GM23338 (cell line): ENCODE data around the gene HTR2B. TPM values are rescaled to one million over a fixed set of nuclear protein-coding genes. Genes with fewer than 3 reads are reported as not detected.

ENCODE experiments used
- ATAC-seq: fragments of 200-7000 bp; cut with Tn5 transposase; 3 replicates; pipeline ENCODE4 v1.9.1; 2020
- DNase-seq: peaks from one replicate; pipeline ENCODE4 v3.0.0-alpha.2; 2015; ENCODE audit warnings: low spot score
- H2AFZ ChIP-seq: fragments of 200-600 bp; sonication (generic); 2 replicates; pipeline ENCODE4 v1.8.0; 2016; ENCODE audit warnings: antibody characterized with exemption, mild to moderate bottlenecking, moderate library complexity
- H3F3A ChIP-seq: fragments of 200-600 bp; sonication (generic); replicated peaks from 2 replicates; pipeline ENCODE4 v1.8.0; 2017; ENCODE audit warnings: antibody characterized with exemption, mixed run types, low read depth
- H3K27ac ChIP-seq: fragments of 200-600 bp; sonication (generic); 2 replicates; pipeline ENCODE4 v1.6.1; 2016; ENCODE audit warnings: low read depth
- H3K27me3 ChIP-seq: fragments of 200-600 bp; sonication (generic); 2 replicates; pipeline ENCODE4 v1.8.0; 2016; ENCODE audit warnings: mild to moderate bottlenecking, mixed run types, moderate library complexity; ENCODE audit not compliant: insufficient read depth
- H3K36me3 ChIP-seq: fragments of 200-600 bp; sonication (generic); 2 replicates; pipeline ENCODE4 v1.8.0; 2016; ENCODE audit warnings: mild to moderate bottlenecking; ENCODE audit not compliant: insufficient read depth
- H3K4me1 ChIP-seq: fragments of 200-600 bp; sonication (generic); 2 replicates; pipeline ENCODE4 v1.8.0; 2016; ENCODE audit warnings: mild to moderate bottlenecking, moderate library complexity; ENCODE audit not compliant: insufficient read depth
- H3K4me2 ChIP-seq: fragments of 200-600 bp; sonication (generic); 2 replicates; pipeline ENCODE4 v1.7.1; 2017; ENCODE audit warnings: mixed run types
- H3K4me3 ChIP-seq: fragments of 200-600 bp; sonication (generic); 2 replicates; pipeline ENCODE4 v1.6.1; 2016; ENCODE audit warnings: mixed run types
- H3K79me2 ChIP-seq: fragments of 200-600 bp; sonication (generic); replicated peaks from 2 replicates; pipeline ENCODE4 v1.8.0; 2017; ENCODE audit warnings: mild to moderate bottlenecking; ENCODE audit not compliant: insufficient read depth
- H3K9me2 ChIP-seq: fragments of 200-600 bp; sonication (generic); 2 replicates; pipeline ENCODE4 v1.8.0; 2017; ENCODE audit not compliant: insufficient read depth
- H4K20me1 ChIP-seq: fragments of 200-600 bp; sonication (generic); replicated peaks from 2 replicates; pipeline ENCODE4 v1.8.0; 2017; ENCODE audit warnings: mild to moderate bottlenecking; ENCODE audit not compliant: insufficient read depth
- H3K27ac Mint-ChIP-seq: 2 replicates; pipeline ENCODE4 v1.8.0; 2020; ENCODE audit warnings: inconsistent platforms, mild to moderate bottlenecking, moderate library complexity, mixed read lengths
- H3K27me3 Mint-ChIP-seq: 3 replicates; pipeline ENCODE4 v1.8.0; 2022; ENCODE audit warnings: low read depth, mild to moderate bottlenecking, moderate library complexity, mixed read lengths, inconsistent platforms; ENCODE audit not compliant: insufficient read depth, poor library complexity
- H3K36me3 Mint-ChIP-seq: 3 replicates; pipeline ENCODE4 v1.8.0; 2021; ENCODE audit warnings: low read depth, mild to moderate bottlenecking, inconsistent platforms, moderate library complexity, mixed read lengths
- H3K4me1 Mint-ChIP-seq: 3 replicates; pipeline ENCODE4 v1.8.0; 2020; ENCODE audit warnings: mild to moderate bottlenecking, inconsistent platforms, mixed read lengths
- H3K4me3 Mint-ChIP-seq: 3 replicates; pipeline ENCODE4 v1.8.0; 2021; ENCODE audit warnings: moderate library complexity, mild to moderate bottlenecking, inconsistent platforms, mixed read lengths
- H3K9me3 Mint-ChIP-seq: 3 replicates; pipeline ENCODE4 v1.8.0; 2020; ENCODE audit warnings: moderate library complexity, mild to moderate bottlenecking, inconsistent platforms, mixed read lengths
- CTCF ChIP-seq, 2 experiments: fragments of 200-600 bp in 1 of 2; sonication (generic) in 1 of 2; conservative IDR thresholded peaks; 2 replicates each; pipeline versions ENCODE4 v1.5.1 to v1.6.1; 2016 to 2017; ENCODE audit warnings: antibody characterized with exemption in 2 of 2, low read depth in 2 of 2, mild to moderate bottlenecking in 2 of 2, moderate library complexity in 1 of 2
- ETS1 ChIP-seq: IDR thresholded peaks from 2 replicates; pipeline ENCODE4 v1.6.1; 2016; ENCODE audit warnings: antibody characterized with exemption
- EZH2 ChIP-seq: fragments of 200-600 bp; sonication (generic); IDR thresholded peaks from one replicate; pipeline ENCODE4 v1.8.0; 2017; ENCODE audit warnings: antibody characterized with exemption, mild to moderate bottlenecking, low read depth; ENCODE audit not compliant: unreplicated experiment
- JUNB ChIP-seq: IDR thresholded peaks from one replicate; pipeline ENCODE4 v1.6.1; 2016; ENCODE audit warnings: antibody characterized with exemption; ENCODE audit not compliant: unreplicated experiment
- NANOG ChIP-seq: IDR thresholded peaks from 2 replicates; pipeline ENCODE4 v1.6.1; 2016; ENCODE audit warnings: antibody characterized with exemption, borderline replicate concordance
- STAT1 ChIP-seq: IDR thresholded peaks from one replicate; pipeline ENCODE4 v1.6.1; 2016; ENCODE audit warnings: antibody characterized with exemption; ENCODE audit not compliant: unreplicated experiment
- ZNF114 ChIP-seq: fragments of 250-450 bp; sonication (Bioruptor Pico); IDR thresholded peaks from 2 replicates; pipeline ENCODE4 v1.5.0; 2020; ENCODE audit warnings: mild to moderate bottlenecking, moderate library complexity
- ZNF331 ChIP-seq: fragments of 250-450 bp; sonication (Bioruptor Pico); IDR thresholded peaks from 2 replicates; pipeline ENCODE4 v1.5.0; 2020; ENCODE audit warnings: low read depth, mild to moderate bottlenecking, moderate library complexity
- ZNF462 ChIP-seq: fragments of 250-450 bp; sonication (Bioruptor Pico); IDR thresholded peaks from 2 replicates; pipeline ENCODE4 v1.5.0; 2020; ENCODE audit warnings: mild to moderate bottlenecking, moderate library complexity
- polyA plus RNA-seq: library from polyadenylated mRNA; unstranded; fragments of >200 nt; fragmentation: Nextera tagmentation; extraction: Ambion mirVana; gene quantifications from 2 replicates; pipeline ENCODE4 v1.2.1, GENCODE V29; 2016
- total RNA-seq: library from RNA; depleted of rRNA; stranded (reverse); fragments of >200 nt; shearing (Covaris generic); gene quantifications from 2 replicates; pipeline ENCODE4 v1.2.3, GENCODE V29; 2014

Gene HTR2B
- total and polyA plus RNA-seq, 2 experiments from 2014 or later = 0.16 TPM; not detected in 1

- Mint-ChIP-seq H3K27me3 (peaks cover 3% of the 10 kb centered on the region), H3K36me3 (peaks cover 73% of the 10 kb centered on the region), H3K9me3 (peaks cover 36% of the 10 kb centered on the region), H3K4me3 (no peak overlapping the region), H3K4me1 (peaks cover 4% of the 10 kb centered on the region; the same call in 2 of the 3 replicates), H3K27ac (no peak overlapping the region; the same call in 1 of the 2 replicates)
- Histone ChIP-seq H3K27me3 (no peaks in the 10 kb centered on the region), H3K27ac (no peak overlapping the region), H3K4me1 (peaks cover 5% of the 10 kb centered on the region), H3F3A (no peaks in the 10 kb centered on the region), H3K36me3 (peaks cover 29% of the 10 kb centered on the region), H3K79me2 (peaks cover 15% of the 10 kb centered on the region), H3K9me2 (no peaks in the 10 kb centered on the region), H3K4me3 (no peak overlapping the region), H3K4me2 (no peak overlapping the region), H2AFZ (no peak overlapping the region), H4K20me1 (0 out of 2 replicates have a peak, but pooled peaks cover 6% of the 10 kb centered on the region)
- ATAC-seq (no peak), DNase-seq (peak; percentile 83)
- TF ChIP-seq NANOG (no peak), CTCF (conservative IDR thresholded peaks at IDR 0.05; ENCODE audit: low read depth in 2 of 2) (peak; percentile 44 to 46)
Observed at GRCh38 chr2:231099918-231100317, 24.9 kb downstream of the HTR2B start.

GRCh38 chr2:231094736-231095346, 30.0 kb downstream of the HTR2B start:
- Histone ChIP-seq H3K27me3 (no peaks in the 10 kb centered on the region), H3K27ac (no peak overlapping the region), H3K79me2 (peaks cover 19% of the 10 kb centered on the region; the same call in 1 of the 2 replicates), H3K4me2 (no peak overlapping the region), H3K4me1 (peaks cover 5% of the 10 kb centered on the region), H3K4me3 (no peak overlapping the region), H3K36me3 (peaks cover 19% of the 10 kb centered on the region), H3F3A (no peaks in the 10 kb centered on the region), H3K9me2 (no peaks in the 10 kb centered on the region), H4K20me1 (peaks cover 8% of the 10 kb centered on the region), H2AFZ (no peak overlapping the region)
- peaks cover 6% of the 10 kb centered on the region; the same call in 2 of the 3 replicates for H3K4me1 Mint-ChIP-seq
- H3K27me3 Mint-ChIP-seq = no peaks in the 10 kb centered on the region
- H3K27ac Mint-ChIP-seq = no peak overlapping the region
- ATAC-seq (no peak), DNase-seq (no peak)
- H3K4me3 Mint-ChIP-seq = no peak overlapping the region
- H3K36me3 Mint-ChIP-seq = peaks cover 92% of the 10 kb centered on the region
- peaks cover 29% of the 10 kb centered on the region for H3K9me3 Mint-ChIP-seq
- TF ChIP-seq EZH2 (no peak), STAT1 (no peak), CTCF (conservative IDR thresholded peaks at IDR 0.05; ENCODE audit: low read depth in 2 of 2) (no peak), NANOG (no peak), ZNF331 (CRISPR knock-in tag) (no peak), ZNF114 (no peak), ZNF462 (CRISPR knock-in tag) (no peak), ETS1 (no peak), JUNB (no peak)
